Measurements from ENCODE around the gene PRKCD. TPM values are rescaled to one million over a fixed set of nuclear protein-coding genes. Genes with fewer than 3 reads are reported as not detected.
A peak's percentile ranks its signal among the peaks of the same experiment; 100 is the strongest.

Gene PRKCD
- total and polyA plus RNA-seq, 12 donors, result 10.7 to 156 (median 49.2) TPM

DNA sequence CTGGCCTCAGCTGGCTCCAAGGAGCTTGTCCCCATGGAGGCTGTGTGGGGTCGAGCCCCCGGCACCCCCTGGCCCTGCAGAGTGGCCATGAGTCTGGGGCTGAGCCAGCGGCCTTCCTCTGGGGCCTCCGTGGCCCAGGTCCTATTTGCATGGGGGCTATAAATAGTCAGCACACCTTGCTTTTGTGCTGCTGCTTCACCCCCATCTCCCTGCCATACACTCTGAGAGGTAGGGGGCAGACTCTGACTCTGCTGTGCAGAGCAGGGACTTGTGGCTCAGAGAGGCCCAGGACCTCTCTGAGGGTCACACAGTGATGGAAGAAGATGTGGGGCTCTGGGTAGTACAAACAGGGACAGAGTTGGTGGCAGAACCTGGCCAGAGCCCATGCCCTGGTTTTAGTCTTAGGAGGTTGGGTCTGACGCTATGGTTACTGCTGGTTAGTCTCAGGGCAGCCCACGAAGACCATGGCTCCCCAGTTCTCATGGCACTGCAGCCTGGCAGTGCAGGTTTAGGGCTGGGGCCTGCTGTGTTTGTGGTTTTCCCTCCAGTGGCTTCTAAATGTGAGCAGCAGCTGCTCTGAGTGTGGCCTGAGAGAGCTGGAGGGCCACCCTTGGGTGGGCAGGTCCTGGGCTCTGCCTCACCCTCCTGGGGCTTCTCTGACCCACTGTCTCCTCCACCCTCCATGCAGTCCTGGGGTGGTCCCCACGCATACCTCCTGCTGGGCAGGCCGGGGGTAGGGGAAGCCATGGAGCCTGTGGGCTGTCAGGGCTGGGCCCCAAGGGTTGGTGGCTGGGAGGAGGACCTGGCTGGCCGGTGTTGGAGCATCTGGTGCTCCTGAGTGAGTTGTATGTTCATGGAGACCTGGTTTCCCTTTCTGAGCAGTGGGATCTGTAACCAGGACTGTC is 13.6 kb downstream of the PRKCD start:
- intact Hi-C loops (cut with DNase I), result no loop called here
- H3K27ac ChIP-seq, result peak overlapping the region in 1 of 5 donors; percentile 6
- peaks cover 0 to 17% of the 10 kb centered on the region in 2 donors for H3K36me3 ChIP-seq (replicated peaks in 1 of 2)
- peaks cover 24 to 46% of the 10 kb centered on the region in 2 donors for H3K4me1 ChIP-seq (replicated peaks in 1 of 2)
- no peaks in the 10 kb centered on the region for H3K9me3 ChIP-seq (replicated peaks in 1 of 3)
- H3K27me3 ChIP-seq, result no peaks in the 10 kb centered on the region
- no peak for DNase-seq
- WGBS, 4 donors, result 69 to 79% (median 72%) methylated on average over 4 to 9 of the region's 9 CpGs
- no peak overlapping the region for H3K4me3 ChIP-seq
- no peak for TF ChIP-seq POLR2A (IDR thresholded peaks at IDR 0.05)
- TF ChIP-seq, protein P1, sequence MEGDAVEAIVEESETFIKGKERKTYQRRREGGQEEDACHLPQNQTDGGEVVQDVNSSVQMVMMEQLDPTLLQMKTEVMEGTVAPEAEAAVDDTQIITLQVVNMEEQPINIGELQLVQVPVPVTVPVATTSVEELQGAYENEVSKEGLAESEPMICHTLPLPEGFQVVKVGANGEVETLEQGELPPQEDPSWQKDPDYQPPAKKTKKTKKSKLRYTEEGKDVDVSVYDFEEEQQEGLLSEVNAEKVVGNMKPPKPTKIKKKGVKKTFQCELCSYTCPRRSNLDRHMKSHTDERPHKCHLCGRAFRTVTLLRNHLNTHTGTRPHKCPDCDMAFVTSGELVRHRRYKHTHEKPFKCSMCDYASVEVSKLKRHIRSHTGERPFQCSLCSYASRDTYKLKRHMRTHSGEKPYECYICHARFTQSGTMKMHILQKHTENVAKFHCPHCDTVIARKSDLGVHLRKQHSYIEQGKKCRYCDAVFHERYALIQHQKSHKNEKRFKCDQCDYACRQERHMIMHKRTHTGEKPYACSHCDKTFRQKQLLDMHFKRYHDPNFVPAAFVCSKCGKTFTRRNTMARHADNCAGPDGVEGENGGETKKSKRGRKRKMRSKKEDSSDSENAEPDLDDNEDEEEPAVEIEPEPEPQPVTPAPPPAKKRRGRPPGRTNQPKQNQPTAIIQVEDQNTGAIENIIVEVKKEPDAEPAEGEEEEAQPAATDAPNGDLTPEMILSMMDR (IDR thresholded peaks at IDR 0.05), result no peak

DNA sequence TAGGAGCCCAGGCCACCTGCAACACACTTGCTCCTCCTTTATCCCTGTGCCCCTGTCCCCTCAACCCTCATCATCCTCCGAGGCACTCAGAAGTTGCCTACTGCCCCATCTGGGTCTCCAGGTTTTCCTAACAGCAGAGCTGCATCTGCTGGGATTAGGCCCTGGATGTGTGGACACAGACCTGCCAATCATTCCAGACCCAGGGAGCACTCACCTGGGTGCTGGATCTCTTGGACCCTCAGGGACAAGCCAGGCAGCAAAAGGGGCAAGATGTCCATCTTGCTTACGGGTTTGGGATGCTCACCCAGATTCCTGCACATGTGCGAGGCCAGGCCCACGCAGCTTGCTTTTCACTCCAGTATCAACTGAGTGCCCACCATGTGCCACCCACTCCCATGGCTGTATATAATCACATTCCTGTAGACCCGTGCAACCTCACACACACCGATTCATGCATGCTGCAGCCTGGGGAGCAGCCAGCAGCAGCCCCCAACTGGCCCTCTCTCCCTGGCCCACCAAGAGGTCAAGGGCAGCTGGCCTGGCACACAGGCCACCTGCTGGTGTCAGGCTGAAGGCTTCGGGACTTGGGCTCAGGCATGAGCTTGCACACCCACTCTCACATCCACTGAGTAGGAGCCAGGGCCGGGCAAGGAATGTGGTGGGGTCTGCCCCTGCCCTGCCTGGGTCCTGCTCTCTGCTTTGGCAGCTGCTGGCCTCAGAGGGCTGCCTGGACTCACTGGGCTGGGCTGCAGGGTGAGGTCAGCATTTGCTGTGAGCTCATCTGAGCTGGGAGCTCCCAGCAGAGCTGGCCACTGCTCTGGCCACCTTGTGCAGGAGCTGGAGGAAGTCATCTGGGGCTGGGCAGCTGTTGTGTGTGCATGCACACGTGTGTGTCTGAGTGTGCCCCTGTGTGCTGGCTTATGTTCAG is 14.9 kb downstream of the PRKCD start:
- H3K27me3 ChIP-seq, result no peaks in the 10 kb centered on the region
- peaks cover 0 to 27% of the 10 kb centered on the region in 2 donors for H3K36me3 ChIP-seq (replicated peaks in 1 of 2)
- peak in 2 of 7 donors; percentile 59 to 70 for DNase-seq
- 55 to 75% (median 64%) methylated on average over 7 to 9 of the region's 9 CpGs for WGBS, 4 donors
- no peak overlapping the region for H3K4me3 ChIP-seq
- TF ChIP-seq POLR2A (IDR thresholded peaks at IDR 0.05), result no peak
- TF ChIP-seq, protein P1 (IDR thresholded peaks at IDR 0.05), result no peak
- peaks cover 24 to 40% of the 10 kb centered on the region in 2 donors for H3K4me1 ChIP-seq (replicated peaks in 1 of 2)
- H3K9me3 ChIP-seq (replicated peaks in 1 of 3), result no peaks in the 10 kb centered on the region
- intact Hi-C loops (cut with DNase I), result no loop called here
- peak overlapping the region in 2 of 5 donors; percentile 16 to 35 for H3K27ac ChIP-seq

DNA sequence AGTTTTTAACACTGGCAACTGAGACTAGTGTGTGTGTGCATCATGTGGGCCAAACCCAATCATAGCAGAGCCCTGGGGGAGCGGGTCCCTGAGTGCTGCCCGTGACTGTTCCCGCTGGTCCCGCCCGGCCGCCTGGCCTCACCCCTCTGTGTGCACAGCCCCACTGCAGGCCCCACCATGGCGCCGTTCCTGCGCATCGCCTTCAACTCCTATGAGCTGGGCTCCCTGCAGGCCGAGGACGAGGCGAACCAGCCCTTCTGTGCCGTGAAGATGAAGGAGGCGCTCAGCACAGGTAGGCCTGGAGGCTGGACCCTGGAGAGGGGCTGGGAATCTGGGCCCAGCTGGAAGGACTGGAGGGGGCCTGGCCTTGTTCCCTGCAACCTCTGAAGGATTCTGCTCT is 17.2 kb downstream of the PRKCD start:
- H3K36me3 ChIP-seq (replicated peaks in 1 of 2), result peaks cover 0 to 51% of the 10 kb centered on the region in 2 donors

More for the DNA sequence above, 17.2 kb downstream of the PRKCD start:
- no peak overlapping the region for H3K4me3 ChIP-seq
- intact Hi-C loops (cut with DNase I), result no loop called here
- 90 to 97% (median 93%) methylated on average over 7 to 15 of the region's 15 CpGs for WGBS, 4 donors
- H3K27ac ChIP-seq, result no peak overlapping the region
- H3K27me3 ChIP-seq, result no peaks in the 10 kb centered on the region
- TF ChIP-seq, protein P1 (IDR thresholded peaks at IDR 0.05), result no peak
- no peak for TF ChIP-seq POLR2A (IDR thresholded peaks at IDR 0.05)
- DNase-seq, result no peak
- peaks cover 11 to 19% of the 10 kb centered on the region in 2 donors for H3K4me1 ChIP-seq (replicated peaks in 1 of 2)
- no peaks in the 10 kb centered on the region for H3K9me3 ChIP-seq (replicated peaks in 1 of 3)
